GM21515 (cell line): ENCODE data around the gene XKR8.
"Not testable (repeated sequence)": the region's sequence is repeated elsewhere in the genome, so short reads cannot be mapped to it uniquely, and the experiment has no call there.

Experiments
- ATAC-seq: cut with Tn5 transposase; IDR thresholded peaks from one replicate; pipeline ENCODE4 v1.9.1; 2021; ENCODE audit not compliant: unreplicated experiment

XKR8 gene

DNA sequence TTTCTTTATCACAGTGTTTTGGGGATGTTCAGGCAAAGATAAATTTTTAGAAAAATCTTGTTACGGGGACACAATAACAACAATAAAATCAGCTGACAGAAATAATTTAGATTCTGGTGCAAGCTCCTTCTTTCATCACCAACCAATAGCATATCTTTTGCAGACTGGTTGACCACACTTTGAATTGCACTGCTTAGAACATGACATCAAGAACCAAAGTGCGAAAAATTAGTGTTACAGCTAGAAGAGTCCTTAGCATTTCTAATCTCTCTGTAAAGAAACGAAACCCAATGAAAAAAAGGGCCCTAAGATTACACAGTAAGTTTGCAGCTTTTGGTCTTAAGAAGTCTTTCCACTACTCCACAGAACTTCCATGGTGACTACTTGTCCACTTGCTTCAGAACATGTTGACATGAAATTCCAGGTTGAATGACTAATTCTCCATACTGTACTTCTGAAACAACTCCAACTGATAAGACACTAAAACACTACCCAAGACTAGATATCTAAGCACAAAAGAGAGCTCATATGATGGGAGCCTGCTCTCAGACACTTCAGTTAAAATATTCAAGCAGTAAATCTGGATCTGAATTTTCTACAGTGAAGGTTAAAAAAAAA is 31.3 kb downstream of the XKR8 start:
- no peak for ATAC-seq

DNA sequence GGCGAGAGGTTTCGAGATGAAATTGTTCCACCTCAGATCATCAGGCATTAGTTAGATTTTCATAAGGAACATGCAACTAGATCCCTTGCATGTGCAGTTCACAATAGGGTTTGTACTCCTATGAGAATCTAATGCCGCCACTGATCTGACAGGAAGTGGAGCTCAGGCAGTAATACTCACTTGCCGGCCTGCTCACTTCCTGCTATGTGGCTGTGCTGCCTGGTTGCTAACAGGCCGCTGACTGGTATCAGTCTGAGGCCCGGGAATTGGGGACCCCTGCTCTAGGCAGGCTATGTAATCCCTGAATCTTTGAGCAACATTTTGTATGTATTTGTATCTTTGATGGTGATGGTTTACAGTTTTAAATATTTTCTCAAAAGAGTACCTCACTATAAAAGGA is 32.5 kb downstream of the XKR8 start:
- ATAC-seq: no peak

- no peak for ATAC-seq
Measured at GRCh38 chr1:27993241-27993640, 33.5 kb downstream of the XKR8 start.

DNA sequence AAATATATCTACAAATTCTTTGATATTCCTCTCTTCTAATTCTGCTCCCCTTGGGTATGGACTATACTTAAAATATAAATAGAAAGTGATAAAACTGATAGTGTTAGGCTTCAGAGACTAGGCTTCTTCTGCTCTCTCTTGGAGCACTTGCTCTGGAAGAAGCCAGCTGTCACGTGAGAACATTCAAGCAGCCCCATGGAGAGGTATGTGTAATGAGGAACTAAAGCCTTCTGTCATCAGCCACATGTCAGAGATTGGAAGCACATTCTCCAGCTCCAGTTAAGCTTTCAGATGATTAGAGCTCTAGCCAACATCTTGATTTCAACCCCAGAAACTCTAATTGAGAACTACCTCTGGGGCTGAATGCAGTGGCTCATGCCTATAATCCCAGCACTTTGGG is 34.3 kb downstream of the XKR8 start:
- no peak for ATAC-seq

DNA sequence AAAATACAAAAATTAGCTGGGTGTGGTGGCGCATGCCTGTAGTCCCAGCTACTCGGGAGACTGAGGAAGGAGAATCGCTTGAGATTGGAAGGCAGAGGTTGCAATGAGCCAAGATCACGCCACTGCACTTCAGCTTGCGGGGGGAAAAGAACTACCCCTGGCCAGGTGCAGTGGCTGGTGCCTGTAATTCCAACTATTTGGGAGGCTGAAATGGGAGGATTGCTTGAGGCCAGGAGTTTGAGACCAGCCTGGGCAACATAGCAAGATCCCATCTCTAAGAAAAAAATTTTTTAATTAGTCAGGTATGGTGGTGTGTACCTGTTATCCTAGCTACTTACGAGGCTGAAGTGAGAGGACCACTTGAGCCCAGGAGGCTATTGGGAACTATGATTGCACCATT is 34.8 kb downstream of the XKR8 start:
- not testable (repeated sequence) for ATAC-seq

- no peak for ATAC-seq
Measured at GRCh38 chr1:27999055-27999454, 39.3 kb downstream of the XKR8 start.

DNA sequence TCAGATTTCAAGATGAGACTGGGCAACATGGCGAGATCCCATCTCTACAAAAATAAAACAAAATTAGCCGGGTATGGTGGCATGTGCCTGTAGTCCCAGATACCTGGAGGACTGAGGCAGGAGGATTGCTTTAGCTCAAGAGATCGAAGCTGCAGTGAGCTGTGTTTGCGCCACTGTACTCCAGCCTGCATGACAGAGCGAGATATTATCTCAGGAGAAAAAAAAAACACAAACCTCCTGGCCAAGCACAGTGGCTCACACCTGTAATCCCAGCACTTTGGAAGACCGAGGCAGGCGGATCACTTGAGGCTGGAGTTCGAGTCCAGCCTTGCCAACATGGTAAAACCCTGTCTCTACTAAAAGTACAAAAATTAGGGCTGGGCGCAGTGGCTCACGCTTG is 42.8 kb downstream of the XKR8 start:
- ATAC-seq: no peak

DNA sequence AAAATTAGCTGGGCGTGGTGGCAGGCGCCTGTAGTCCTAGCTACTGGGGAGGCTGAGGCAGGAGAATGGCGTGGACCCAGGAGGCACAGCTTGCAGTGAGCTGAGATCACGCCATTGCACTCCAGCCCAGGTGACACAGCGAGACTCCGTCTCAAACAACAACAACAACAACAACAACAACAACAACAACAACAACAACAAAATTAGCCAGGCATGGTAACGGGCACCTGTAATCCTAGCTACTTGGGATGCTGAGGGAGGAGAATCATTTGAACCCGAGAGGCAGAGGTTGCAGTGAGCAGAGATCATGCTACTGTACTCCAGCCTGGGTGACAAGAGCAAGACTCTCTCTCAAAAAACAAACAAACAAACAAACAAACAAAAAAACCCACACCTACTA is 43.3 kb downstream of the XKR8 start:
- not testable (repeated sequence) for ATAC-seq

- ATAC-seq: no peak
Measured at GRCh38 chr1:28010969-28011368, 51.2 kb downstream of the XKR8 start.
